ENCODE data around the gene NELFCD. TPM values are rescaled to one million over a fixed set of nuclear protein-coding genes. Genes with fewer than 3 reads are reported as not detected.
"Not testable (repeated sequence)": the region's sequence is repeated elsewhere in the genome, so short reads cannot be mapped to it uniquely, and the experiment has no call there.

NELFCD gene
- polyA plus RNA-seq, 3 donors = 49.0 to 74.8 (median 50.1) TPM

DNA sequence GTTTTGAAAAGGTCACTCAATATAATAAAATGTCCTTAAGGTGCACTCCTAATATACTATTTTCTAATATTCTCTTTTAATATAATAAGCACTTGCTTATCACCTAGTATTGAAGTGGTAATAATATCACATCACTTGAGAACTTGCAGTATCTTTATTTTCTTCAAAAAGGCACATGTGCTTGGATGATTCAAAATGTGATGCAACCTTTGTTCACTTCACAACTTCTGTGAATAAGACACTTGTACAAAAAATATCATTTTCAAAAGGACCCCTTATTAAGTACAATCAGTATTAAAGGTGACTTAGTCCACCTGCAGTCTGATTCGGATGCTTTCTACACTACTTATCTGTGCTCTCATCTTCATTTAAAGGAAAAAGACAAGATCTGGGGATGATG, 58.2 kb downstream of the NELFCD start:
- H3K9me3 ChIP-seq (replicated peaks in 1 of 2; ENCODE audit: control insufficient read depth in 1 of 2, insufficient read depth in 1 of 2, low read length in 2 of 2) = no peaks in the 10 kb centered on the region
- Mint-ChIP-seq H3K4me3 (no peak overlapping the region), H3K36me3 (peaks cover 49 to 55% of the 10 kb centered on the region in 2 donors), H3K4me1 (peaks cover 40% of the 10 kb centered on the region), H3K27me3 (ENCODE audit: low read depth in 3 of 3) (no peaks in the 10 kb centered on the region), H3K9me3 (no peaks in the 10 kb centered on the region), H3K27ac (no peak overlapping the region)
- no peak overlapping the region for H3K4me2 ChIP-seq (replicated peaks; ENCODE audit: extremely low read depth, low read length, poor library complexity, severe bottlenecking)
- H3K27ac ChIP-seq (ENCODE audit: low read depth in 1 of 2, low read length in 2 of 2) = no peak overlapping the region
- peaks cover 42% of the 10 kb centered on the region for H4K20me1 ChIP-seq (ENCODE audit: insufficient read depth, low read length)
- peaks cover 37 to 54% of the 10 kb centered on the region in 2 donors for H3K36me3 ChIP-seq (replicated peaks in 1 of 2; ENCODE audit: control insufficient read depth in 1 of 2, insufficient read depth in 2 of 2, low read length in 2 of 2)
- no peak overlapping the region for H2AFZ ChIP-seq (ENCODE audit: insufficient read depth, low read depth, low read length, poor library complexity, severe bottlenecking)
- WGBS (ENCODE audit: insufficient coverage) = no CpG with 5 or more reads among the region's 1 CpG
- H3K4me1 ChIP-seq (ENCODE audit: control insufficient read depth in 1 of 2, insufficient read depth in 2 of 2, low read length in 2 of 2) = peaks cover 21 to 35% of the 10 kb centered on the region in 2 donors
- H3K9ac ChIP-seq (ENCODE audit: insufficient read depth, low read length, poor library complexity, severe bottlenecking) = no peak overlapping the region
- intact Hi-C loops (cut with micrococcal nuclease) = loop anchor here (2.0 to 10.0 kb wide), 3 partner anchors 34 to 144 kb away; partner anchors contain the start of gene NELFCD (in 1 of the 2)
- TF ChIP-seq, protein P1, sequence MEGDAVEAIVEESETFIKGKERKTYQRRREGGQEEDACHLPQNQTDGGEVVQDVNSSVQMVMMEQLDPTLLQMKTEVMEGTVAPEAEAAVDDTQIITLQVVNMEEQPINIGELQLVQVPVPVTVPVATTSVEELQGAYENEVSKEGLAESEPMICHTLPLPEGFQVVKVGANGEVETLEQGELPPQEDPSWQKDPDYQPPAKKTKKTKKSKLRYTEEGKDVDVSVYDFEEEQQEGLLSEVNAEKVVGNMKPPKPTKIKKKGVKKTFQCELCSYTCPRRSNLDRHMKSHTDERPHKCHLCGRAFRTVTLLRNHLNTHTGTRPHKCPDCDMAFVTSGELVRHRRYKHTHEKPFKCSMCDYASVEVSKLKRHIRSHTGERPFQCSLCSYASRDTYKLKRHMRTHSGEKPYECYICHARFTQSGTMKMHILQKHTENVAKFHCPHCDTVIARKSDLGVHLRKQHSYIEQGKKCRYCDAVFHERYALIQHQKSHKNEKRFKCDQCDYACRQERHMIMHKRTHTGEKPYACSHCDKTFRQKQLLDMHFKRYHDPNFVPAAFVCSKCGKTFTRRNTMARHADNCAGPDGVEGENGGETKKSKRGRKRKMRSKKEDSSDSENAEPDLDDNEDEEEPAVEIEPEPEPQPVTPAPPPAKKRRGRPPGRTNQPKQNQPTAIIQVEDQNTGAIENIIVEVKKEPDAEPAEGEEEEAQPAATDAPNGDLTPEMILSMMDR (IDR thresholded peaks at IDR 0.05) = no peak
- no peak for DNase-seq
- H3K4me3 ChIP-seq (replicated peaks in 1 of 3; ENCODE audit: low read depth in 2 of 3, low read length in 3 of 3) = no peak overlapping the region
- peaks cover 58% of the 10 kb centered on the region for H3K79me2 ChIP-seq (ENCODE audit: insufficient read depth, low read length)
- H3K27me3 ChIP-seq (ENCODE audit: control insufficient read depth in 2 of 2, insufficient read depth in 2 of 2, low read length in 2 of 2) = no peaks in the 10 kb centered on the region

DNA sequence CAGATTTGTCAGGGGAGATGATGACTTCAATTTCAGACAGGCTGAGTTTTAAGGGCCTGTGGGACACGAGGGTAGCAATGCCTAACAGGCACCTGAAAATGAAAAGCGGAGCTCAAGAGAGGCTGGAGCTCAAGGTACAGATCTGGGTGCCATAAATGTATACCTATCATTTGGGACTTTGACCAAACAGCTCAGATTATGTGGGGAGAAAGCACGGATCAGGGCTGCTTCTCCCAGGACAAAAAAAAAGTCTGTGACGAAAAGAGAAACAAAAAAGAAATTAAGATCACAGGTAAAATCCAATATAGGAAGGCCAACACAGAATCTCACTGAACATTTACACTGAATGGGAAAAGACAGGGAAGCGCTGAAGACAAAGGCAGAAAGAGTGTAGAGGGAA, 59.6 kb downstream of the NELFCD start:
- H3K27me3 Mint-ChIP-seq (ENCODE audit: low read depth in 3 of 3) = peaks cover 0 to 2% (median 0%) of the 10 kb centered on the region in 3 donors
- no peak overlapping the region for H3K9ac ChIP-seq (ENCODE audit: insufficient read depth, low read length, poor library complexity, severe bottlenecking)
- no peak overlapping the region for H3K27ac ChIP-seq (ENCODE audit: low read depth in 1 of 2, low read length in 2 of 2)
- H3K27ac Mint-ChIP-seq = peak overlapping the region in 3 of 7 donors; percentile 3 to 86 (median 6)
- TF ChIP-seq, protein P1 (IDR thresholded peaks at IDR 0.05) = no peak
- H4K20me1 ChIP-seq (ENCODE audit: insufficient read depth, low read length) = peaks cover 42% of the 10 kb centered on the region
- DNase-seq = no peak
- 100% methylated on average over 1 of the region's 5 CpGs for WGBS (ENCODE audit: insufficient coverage)
- intact Hi-C loops (cut with micrococcal nuclease) = loop anchor here in 1 of 2 donors (5.0 to 10.0 kb wide), 2 partner anchors 143 to 386 kb away; partner anchors contain the start of gene STX16
- peaks cover 27 to 41% of the 10 kb centered on the region in 2 donors for H3K36me3 ChIP-seq (replicated peaks in 1 of 2; ENCODE audit: control insufficient read depth in 1 of 2, insufficient read depth in 2 of 2, low read length in 2 of 2)
- no peaks in the 10 kb centered on the region for H3K27me3 ChIP-seq (ENCODE audit: control insufficient read depth in 2 of 2, insufficient read depth in 2 of 2, low read length in 2 of 2)
- no peaks in the 10 kb centered on the region for H3K9me3 Mint-ChIP-seq
- H3K4me3 Mint-ChIP-seq = no peak overlapping the region
- no peaks in the 10 kb centered on the region for H3K9me3 ChIP-seq (replicated peaks in 1 of 2; ENCODE audit: control insufficient read depth in 1 of 2, insufficient read depth in 1 of 2, low read length in 2 of 2)
- H2AFZ ChIP-seq (ENCODE audit: insufficient read depth, low read depth, low read length, poor library complexity, severe bottlenecking) = no peak overlapping the region
- H3K4me2 ChIP-seq (replicated peaks; ENCODE audit: extremely low read depth, low read length, poor library complexity, severe bottlenecking) = no peak overlapping the region
- H3K4me1 ChIP-seq (ENCODE audit: control insufficient read depth in 1 of 2, insufficient read depth in 2 of 2, low read length in 2 of 2) = peaks cover 21 to 35% of the 10 kb centered on the region in 2 donors
- H3K4me3 ChIP-seq (replicated peaks in 1 of 3; ENCODE audit: low read depth in 2 of 3, low read length in 3 of 3) = no peak overlapping the region
- peaks cover 37 to 42% of the 10 kb centered on the region in 2 donors for H3K36me3 Mint-ChIP-seq
- H3K79me2 ChIP-seq (ENCODE audit: insufficient read depth, low read length) = peaks cover 58% of the 10 kb centered on the region
- H3K4me1 Mint-ChIP-seq = peaks cover 40% of the 10 kb centered on the region

DNA sequence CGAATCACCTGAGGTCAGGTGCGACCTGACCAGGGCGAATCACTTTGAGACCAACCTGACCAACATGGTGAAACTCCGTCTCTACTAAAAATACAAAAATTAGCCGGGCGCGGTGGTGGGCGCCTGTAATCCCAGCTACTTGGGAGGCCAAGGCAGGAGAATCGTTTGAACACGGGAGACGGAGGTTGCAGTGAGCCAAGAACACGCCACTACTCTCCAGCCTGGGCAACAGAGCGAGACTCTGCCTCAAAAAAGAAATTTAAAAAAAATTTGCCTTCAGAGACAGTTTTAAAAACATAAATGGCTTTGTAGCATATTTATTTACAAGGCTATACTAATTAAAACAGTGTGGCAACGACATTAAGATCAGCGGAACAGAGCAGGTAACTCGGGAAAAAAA, 60.4 kb downstream of the NELFCD start:
- DNase-seq; H3K27me3 ChIP-seq (ENCODE audit: control insufficient read depth in 2 of 2, insufficient read depth in 2 of 2, low read length in 2 of 2); H3K9ac ChIP-seq (ENCODE audit: insufficient read depth, low read length, poor library complexity, severe bottlenecking); H3K9me3 Mint-ChIP-seq; H3K27me3 Mint-ChIP-seq (ENCODE audit: low read depth in 3 of 3); H2AFZ ChIP-seq (ENCODE audit: insufficient read depth, low read depth, low read length, poor library complexity, severe bottlenecking); H3K9me3 ChIP-seq (replicated peaks in 1 of 2; ENCODE audit: control insufficient read depth in 1 of 2, insufficient read depth in 1 of 2, low read length in 2 of 2): not testable (repeated sequence)
- peak overlapping the region in 1 of 2 donors; percentile 91 for H3K4me3 Mint-ChIP-seq
- peaks cover 29 to 34% of the 10 kb centered on the region in 2 donors for H3K36me3 Mint-ChIP-seq
- Histone ChIP-seq H3K4me1 (ENCODE audit: control insufficient read depth in 1 of 2, insufficient read depth in 2 of 2, low read length in 2 of 2) (peaks cover 21 to 35% of the 10 kb centered on the region in 2 donors), H3K4me2 (replicated peaks; ENCODE audit: extremely low read depth, low read length, poor library complexity, severe bottlenecking) (peak overlapping the region; percentile 88), H3K36me3 (replicated peaks in 1 of 2; ENCODE audit: control insufficient read depth in 1 of 2, insufficient read depth in 2 of 2, low read length in 2 of 2) (peaks cover 19 to 33% of the 10 kb centered on the region in 2 donors), H3K4me3 (replicated peaks in 1 of 3; ENCODE audit: low read depth in 2 of 3, low read length in 3 of 3) (peak overlapping the region in 1 of 3 experiments; percentile 79), H4K20me1 (ENCODE audit: insufficient read depth, low read length) (peaks cover 42% of the 10 kb centered on the region), H3K79me2 (ENCODE audit: insufficient read depth, low read length) (peaks cover 58% of the 10 kb centered on the region), H3K27ac (ENCODE audit: low read depth in 1 of 2, low read length in 2 of 2) (peak overlapping the region in 1 of 2 donors; percentile 90)
- H3K4me1 Mint-ChIP-seq = peaks cover 40% of the 10 kb centered on the region
- intact Hi-C loops (cut with micrococcal nuclease) = loop anchor here in 1 of 2 donors (5.0 to 10.0 kb wide), 2 partner anchors 144 to 387 kb away; partner anchors contain the start of gene STX16
- WGBS (ENCODE audit: insufficient coverage) = 92% methylated on average over 10 of the region's 16 CpGs
- H3K27ac Mint-ChIP-seq = peak overlapping the region in 2 of 7 donors; percentile 75 to 86
